ENCODE data around the gene GTF2H2C. TPM values are rescaled to one million over a fixed set of nuclear protein-coding genes. Genes with fewer than 3 reads are reported as not detected.

GTF2H2C gene
- total and polyA plus RNA-seq, 2 of the 8 experiments (the other 6 are each of a cell fraction or from before 2014, with no cell fraction given) = 20.8 to 45.1 TPM

DNA sequence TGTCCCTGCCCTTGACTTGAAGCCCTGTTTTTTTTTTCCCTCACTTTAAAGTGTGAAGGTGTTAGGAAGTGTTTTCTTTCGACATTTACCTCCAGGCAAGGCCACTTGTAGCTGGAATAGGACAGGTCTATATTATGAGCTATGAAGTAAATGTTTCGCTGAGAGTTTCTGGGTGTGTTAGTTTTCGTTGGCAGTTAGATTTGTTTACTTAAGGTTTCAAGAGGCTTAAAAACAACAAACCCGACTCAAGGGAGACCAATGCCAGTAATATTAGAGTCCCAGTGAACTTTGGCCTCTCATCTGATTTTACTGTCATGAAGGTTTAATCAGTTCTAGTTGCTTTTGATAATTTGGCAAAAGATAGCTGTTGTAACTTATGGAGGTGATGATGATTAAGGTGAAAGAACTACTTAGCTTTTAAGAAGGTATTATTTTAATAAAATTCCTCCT lies 42.2 kb upstream of the GTF2H2C start (continued):
- TF ChIP-seq CHD7 (IDR thresholded peaks at IDR 0.05; ENCODE audit: insufficient replicate concordance, low read length) (no peak), TAF1 (IDR thresholded peaks at IDR 0.05; ENCODE audit: low read depth, low read length) (no peak), CHD2 (IDR thresholded peaks at IDR 0.05; ENCODE audit: low read length) (no peak), PHF8 (conservative IDR thresholded peaks at IDR 0.05; ENCODE audit: low read depth, low read length) (no peak), CBX5 (IDR thresholded peaks at IDR 0.05; ENCODE audit: low read depth, low read length) (no peak), POLR2A (IDR thresholded peaks at IDR 0.05; ENCODE audit: control extremely low read depth in 1 of 2, low read depth in 2 of 2, low read length in 2 of 2) (no peak), EP300 (IDR thresholded peaks at IDR 0.05; ENCODE audit: borderline replicate concordance in 1 of 2, low read depth in 2 of 2, low read length in 2 of 2) (no peak), CTCF (IDR thresholded peaks at IDR 0.05; ENCODE audit: control extremely low read depth in 1 of 3, insufficient read depth in 1 of 3, low read depth in 1 of 3, low read length in 3 of 3) (no peak), KDM5A (IDR thresholded peaks at IDR 0.05; ENCODE audit: low read length) (no peak)
